ENCODE measurements around the gene GHITM. TPM values are rescaled to one million over a fixed set of nuclear protein-coding genes. Genes with fewer than 3 reads are reported as not detected.

The GHITM gene
- total RNA-seq, 5 donors from 2014 or later (not counting 1 experiment from before 2014, with no cell fraction given): 68.6 to 84.9 (median 83.8) TPM

GRCh38 chr10:84185526-84186175 is 46.3 kb downstream of the GHITM start:
- peaks cover 3 to 12% of the 10 kb centered on the region in 2 experiments for H3K4me1 ChIP-seq (ENCODE audit: control insufficient read depth in 1 of 2, extremely low read depth in 1 of 2, insufficient read depth in 2 of 2, low read length in 2 of 2)
- POLR2A ChIA-PET: no interaction called here
- CTCF ChIA-PET: interaction anchor here in 1 of 2 donors (0.9 kb wide), 1 partner anchor 31 kb away, joined by 3 read pairs; no protein-coding TSS in a partner anchor

DNA sequence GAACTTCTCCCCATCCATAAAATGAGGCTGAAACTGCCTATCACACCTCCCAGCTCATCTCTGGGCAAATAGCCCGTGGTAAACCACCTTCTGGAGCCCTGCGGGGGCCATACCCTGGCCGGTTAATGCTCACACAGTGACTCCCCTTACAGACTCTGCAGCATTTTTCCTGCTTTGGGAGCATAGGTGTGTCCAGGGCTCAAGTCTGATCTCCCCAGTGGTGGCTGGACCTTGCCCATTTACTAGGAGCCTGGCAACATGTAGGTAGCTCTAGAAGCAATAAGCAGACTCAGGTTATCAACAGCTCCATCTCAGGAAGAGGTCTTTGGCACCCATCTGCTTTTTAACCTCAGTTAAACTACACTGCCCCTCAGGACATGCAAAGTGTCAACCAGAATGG is 49.5 kb downstream of the GHITM start:
- Histone ChIP-seq H3K36me3 (ENCODE audit: control insufficient read depth in 2 of 2, extremely low read depth in 1 of 2, insufficient read depth in 1 of 2, low read length in 1 of 2) (no peaks in the 10 kb centered on the region), H3K9me3 (no peaks in the 10 kb centered on the region), H3K27ac (ENCODE audit: low read length) (no peak overlapping the region), H3K27me3 (replicated peaks in 1 of 2; ENCODE audit: control insufficient read depth in 2 of 2, extremely low read depth in 1 of 2, insufficient read depth in 2 of 2, low read length in 1 of 2) (peaks cover 0 to 5% of the 10 kb centered on the region in 2 experiments), H3K4me3 (ENCODE audit: control insufficient read depth in 1 of 2, extremely low read depth in 1 of 2, low read length in 1 of 2) (no peak overlapping the region), H3K4me1 (ENCODE audit: control insufficient read depth in 1 of 2, extremely low read depth in 1 of 2, insufficient read depth in 2 of 2, low read length in 2 of 2) (peaks cover 12 to 28% of the 10 kb centered on the region in 2 experiments)
- WGBS (ENCODE audit: insufficient coverage): 63% methylated on average over 3 of the region's 3 CpGs
- no peak overlapping the region for H3K27ac Mint-ChIP-seq
- ChIA-PET POLR2A (no interaction called here), CTCF (no interaction called here)
- DNase-seq (no peak), ATAC-seq (replicated peaks in 1 of 4) (no peak)
- H3K4me3 Mint-ChIP-seq: no peak overlapping the region
- H3K27me3 Mint-ChIP-seq: peaks cover 0 to 11% of the 10 kb centered on the region in 2 donors
- no peaks in the 10 kb centered on the region for H3K36me3 Mint-ChIP-seq
- peaks cover 16 to 20% (median 18%) of the 10 kb centered on the region in 3 donors for H3K4me1 Mint-ChIP-seq
- no peaks in the 10 kb centered on the region for H3K9me3 Mint-ChIP-seq

More at GRCh38 chr10:84185526-84186175, 46.3 kb downstream of the GHITM start:
- Histone ChIP-seq H3K4me3 (ENCODE audit: control insufficient read depth in 1 of 2, extremely low read depth in 1 of 2, low read length in 1 of 2) (no peak overlapping the region), H3K27ac (ENCODE audit: low read length) (no peak overlapping the region), H3K27me3 (replicated peaks in 1 of 2; ENCODE audit: control insufficient read depth in 2 of 2, extremely low read depth in 1 of 2, insufficient read depth in 2 of 2, low read length in 1 of 2) (no peaks in the 10 kb centered on the region), H3K36me3 (ENCODE audit: control insufficient read depth in 2 of 2, extremely low read depth in 1 of 2, insufficient read depth in 1 of 2, low read length in 1 of 2) (no peaks in the 10 kb centered on the region), H3K9me3 (no peaks in the 10 kb centered on the region)
- H3K9me3 Mint-ChIP-seq: no peaks in the 10 kb centered on the region
- peaks cover 0 to 1% of the 10 kb centered on the region in 2 donors for H3K27me3 Mint-ChIP-seq
- H3K4me3 Mint-ChIP-seq: no peak overlapping the region
- H3K36me3 Mint-ChIP-seq: no peaks in the 10 kb centered on the region
- H3K27ac Mint-ChIP-seq: no peak overlapping the region
- 79% methylated on average over 11 of the region's 11 CpGs for WGBS (ENCODE audit: insufficient coverage)
- peaks cover 6 to 10% (median 8%) of the 10 kb centered on the region in 3 donors for H3K4me1 Mint-ChIP-seq
- no peak for ATAC-seq (replicated peaks in 1 of 4)
- no peak for DNase-seq

GRCh38 chr10:84190621-84191020 is 51.3 kb downstream of the GHITM start:
- peak overlapping the region in 1 of 2 donors; percentile 13 for H3K27ac Mint-ChIP-seq
- Histone ChIP-seq H3K4me1 (ENCODE audit: control insufficient read depth in 1 of 2, extremely low read depth in 1 of 2, insufficient read depth in 2 of 2, low read length in 2 of 2) (peaks cover 12 to 38% of the 10 kb centered on the region in 2 experiments), H3K27me3 (replicated peaks in 1 of 2; ENCODE audit: control insufficient read depth in 2 of 2, extremely low read depth in 1 of 2, insufficient read depth in 2 of 2, low read length in 1 of 2) (peaks cover 0 to 21% of the 10 kb centered on the region in 2 experiments), H3K4me3 (ENCODE audit: control insufficient read depth in 1 of 2, extremely low read depth in 1 of 2, low read length in 1 of 2) (no peak overlapping the region), H3K9me3 (no peaks in the 10 kb centered on the region), H3K27ac (ENCODE audit: low read length) (no peak overlapping the region), H3K36me3 (ENCODE audit: control insufficient read depth in 2 of 2, extremely low read depth in 1 of 2, insufficient read depth in 1 of 2, low read length in 1 of 2) (no peaks in the 10 kb centered on the region)
- CTCF ChIA-PET: interaction anchor here (1.0 to 1.3 kb wide), 3 partner anchors 14 to 43 kb away, joined by 3 to 11 read pairs (median 8); no protein-coding TSS in a partner anchor
- no peaks in the 10 kb centered on the region for H3K36me3 Mint-ChIP-seq
- H3K9me3 Mint-ChIP-seq: no peaks in the 10 kb centered on the region
- H3K27me3 Mint-ChIP-seq: peaks cover 2 to 19% of the 10 kb centered on the region in 2 donors
- H3K4me1 Mint-ChIP-seq: peaks cover 16 to 23% (median 23%) of the 10 kb centered on the region in 3 donors
- POLR2A ChIA-PET: no interaction called here
- 65% methylated on average over 2 of the region's 3 CpGs for WGBS (ENCODE audit: insufficient coverage)
- DNase-seq (no peak), ATAC-seq (replicated peaks in 1 of 4) (peak in 2 of 4 experiments; percentile 6 to 9)
- H3K4me3 Mint-ChIP-seq: peak overlapping the region in 1 of 3 donors; percentile 19

DNA sequence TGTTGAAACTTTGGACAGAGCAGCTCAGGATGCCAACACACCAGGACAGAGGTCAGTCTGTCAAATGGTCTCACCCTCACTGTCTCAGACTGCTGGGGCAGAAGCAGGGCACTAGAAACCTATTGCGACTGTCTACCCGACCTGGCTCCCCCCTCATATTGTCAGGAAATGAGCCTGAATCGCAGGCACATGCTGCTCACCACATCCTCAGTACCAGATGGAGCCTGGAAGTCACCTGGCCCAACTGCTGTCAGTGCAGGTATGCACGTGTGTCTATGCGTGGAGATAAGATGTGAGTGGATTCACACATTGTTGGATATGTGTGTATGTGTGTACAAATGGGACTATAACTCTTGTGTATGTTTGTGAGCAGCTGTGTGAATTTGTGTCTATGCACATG is 51.8 kb downstream of the GHITM start:
- POLR2A ChIA-PET: no interaction called here
- no peak overlapping the region for H3K27ac Mint-ChIP-seq
- no peaks in the 10 kb centered on the region for H3K9me3 ChIP-seq
- DNase-seq (peak in 31 of 35 experiments; percentile 17 to 69 (median 43)), ATAC-seq (replicated peaks in 1 of 4) (peak; percentile 63 to 92 (median 74))
- no peak overlapping the region for H3K27ac ChIP-seq (ENCODE audit: low read length)
- H3K4me1 ChIP-seq (ENCODE audit: control insufficient read depth in 1 of 2, extremely low read depth in 1 of 2, insufficient read depth in 2 of 2, low read length in 2 of 2): peaks cover 12 to 39% of the 10 kb centered on the region in 2 experiments
- CTCF ChIA-PET: interaction anchor here (1.0 to 1.3 kb wide), 3 partner anchors 14 to 43 kb away, joined by 3 to 11 read pairs (median 8); no protein-coding TSS in a partner anchor
- H3K4me3 ChIP-seq (ENCODE audit: control insufficient read depth in 1 of 2, extremely low read depth in 1 of 2, low read length in 1 of 2): no peak overlapping the region
- H3K9me3 Mint-ChIP-seq: no peaks in the 10 kb centered on the region
- H3K4me3 Mint-ChIP-seq: peak overlapping the region in 1 of 3 donors; percentile 19
- no peaks in the 10 kb centered on the region for H3K36me3 ChIP-seq (ENCODE audit: control insufficient read depth in 2 of 2, extremely low read depth in 1 of 2, insufficient read depth in 1 of 2, low read length in 1 of 2)
- H3K27me3 Mint-ChIP-seq: peaks cover 6 to 23% of the 10 kb centered on the region in 2 donors
- 18% methylated on average over 3 of the region's 5 CpGs for WGBS (ENCODE audit: insufficient coverage)
- peaks cover 3 to 26% of the 10 kb centered on the region in 2 experiments for H3K27me3 ChIP-seq (replicated peaks in 1 of 2; ENCODE audit: control insufficient read depth in 2 of 2, extremely low read depth in 1 of 2, insufficient read depth in 2 of 2, low read length in 1 of 2)
- H3K36me3 Mint-ChIP-seq: no peaks in the 10 kb centered on the region
- peaks cover 16 to 25% (median 24%) of the 10 kb centered on the region in 3 donors for H3K4me1 Mint-ChIP-seq

- H3K27me3 ChIP-seq (replicated peaks in 1 of 2; ENCODE audit: control insufficient read depth in 2 of 2, extremely low read depth in 1 of 2, insufficient read depth in 2 of 2, low read length in 1 of 2): peaks cover 4 to 43% of the 10 kb centered on the region in 2 experiments
- CTCF ChIA-PET: interaction anchor here in 1 of 2 donors (1.9 kb wide), 1 partner anchor 45 kb away, joined by 5 read pairs; no protein-coding TSS in a partner anchor
- POLR2A ChIA-PET: no interaction called here
- H3K27ac ChIP-seq (ENCODE audit: low read length): no peak overlapping the region
- H3K4me3 ChIP-seq (ENCODE audit: control insufficient read depth in 1 of 2, extremely low read depth in 1 of 2, low read length in 1 of 2): no peak overlapping the region
- DNase-seq: no peak
- no CpG with 5 or more reads among the region's 2 CpGs for WGBS (ENCODE audit: insufficient coverage)
- peaks cover 12 to 39% of the 10 kb centered on the region in 2 experiments for H3K4me1 ChIP-seq (ENCODE audit: control insufficient read depth in 1 of 2, extremely low read depth in 1 of 2, insufficient read depth in 2 of 2, low read length in 2 of 2)
- Mint-ChIP-seq H3K27ac (no peak overlapping the region), H3K36me3 (no peaks in the 10 kb centered on the region), H3K4me3 (peak overlapping the region in 2 of 3 donors; percentile 24 to 62), H3K27me3 (peaks cover 21 to 38% of the 10 kb centered on the region in 2 donors), H3K9me3 (no peaks in the 10 kb centered on the region), H3K4me1 (peaks cover 16 to 25% (median 24%) of the 10 kb centered on the region in 3 donors)
- no peak for ATAC-seq (replicated peaks in 1 of 4)
- no peaks in the 10 kb centered on the region for H3K36me3 ChIP-seq (ENCODE audit: control insufficient read depth in 2 of 2, extremely low read depth in 1 of 2, insufficient read depth in 1 of 2, low read length in 1 of 2)
- no peaks in the 10 kb centered on the region for H3K9me3 ChIP-seq
Observed at GRCh38 chr10:84193327-84193726, 54.0 kb downstream of the GHITM start.

DNA sequence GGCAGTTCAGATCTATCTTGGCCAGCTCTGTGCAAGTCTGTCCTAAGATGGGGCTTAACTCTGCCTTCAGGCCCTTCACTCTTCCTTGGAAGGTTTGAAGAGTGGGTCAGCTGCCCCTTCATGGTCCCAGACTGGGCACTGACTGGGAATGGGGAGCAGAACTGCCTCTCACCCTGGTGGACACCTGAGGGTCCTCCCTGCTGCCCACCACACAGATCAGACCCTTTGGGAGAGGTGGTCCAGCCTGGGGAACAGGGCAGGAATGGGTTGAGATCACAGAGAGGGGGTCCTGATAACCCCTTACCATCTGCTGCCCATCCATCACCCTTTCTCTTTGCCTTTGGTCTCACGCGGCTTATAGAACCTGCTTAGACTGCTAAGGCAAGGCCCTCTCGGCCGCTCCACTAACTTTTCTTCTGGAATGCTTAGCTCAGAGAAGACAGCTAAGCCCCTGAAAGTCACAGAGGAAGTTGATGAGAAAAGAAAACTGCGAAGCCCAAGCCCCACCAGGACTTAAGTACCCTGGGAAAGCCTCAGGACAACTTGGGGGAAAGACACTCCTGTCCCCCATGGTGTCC is 54.6 kb downstream of the GHITM start:
- POLR2A ChIA-PET: interaction anchor here in 1 of 2 donors (0.7 kb wide), 1 partner anchor 54 kb away, joined by 4 read pairs; no protein-coding TSS in a partner anchor
- Mint-ChIP-seq H3K9me3 (no peaks in the 10 kb centered on the region), H3K4me1 (peaks cover 16 to 25% (median 24%) of the 10 kb centered on the region in 3 donors), H3K36me3 (no peaks in the 10 kb centered on the region), H3K27me3 (peaks cover 22 to 40% of the 10 kb centered on the region in 2 donors), H3K27ac (no peak overlapping the region), H3K4me3 (peak overlapping the region; percentile 50 to 62 (median 58))
- H3K4me1 ChIP-seq (ENCODE audit: control insufficient read depth in 1 of 2, extremely low read depth in 1 of 2, insufficient read depth in 2 of 2, low read length in 2 of 2): peaks cover 12 to 39% of the 10 kb centered on the region in 2 experiments
- ATAC-seq (replicated peaks in 1 of 4) (no peak), DNase-seq (no peak)
- no peaks in the 10 kb centered on the region for H3K9me3 ChIP-seq
- peak overlapping the region; percentile 35 to 63 for H3K4me3 ChIP-seq (ENCODE audit: control insufficient read depth in 1 of 2, extremely low read depth in 1 of 2, low read length in 1 of 2)
- H3K27me3 ChIP-seq (replicated peaks in 1 of 2; ENCODE audit: control insufficient read depth in 2 of 2, extremely low read depth in 1 of 2, insufficient read depth in 2 of 2, low read length in 1 of 2): peaks cover 4 to 43% of the 10 kb centered on the region in 2 experiments
- no peaks in the 10 kb centered on the region for H3K36me3 ChIP-seq (ENCODE audit: control insufficient read depth in 2 of 2, extremely low read depth in 1 of 2, insufficient read depth in 1 of 2, low read length in 1 of 2)
- no peak overlapping the region for H3K27ac ChIP-seq (ENCODE audit: low read length)
- CTCF ChIA-PET: interaction anchor here in 1 of 2 donors (1.9 kb wide), 1 partner anchor 46 kb away, joined by 5 read pairs; no protein-coding TSS in a partner anchor
- 52% methylated on average over 5 of the region's 5 CpGs for WGBS (ENCODE audit: insufficient coverage)

Measured in T-cell (primary cell).